ENCODE measurements around the gene S100A2. TPM values are rescaled to one million over a fixed set of nuclear protein-coding genes. Genes with fewer than 3 reads are reported as not detected.

The S100A2 gene
- total RNA-seq, 1 experiment from 2014 or later: 4.5 TPM

DNA sequence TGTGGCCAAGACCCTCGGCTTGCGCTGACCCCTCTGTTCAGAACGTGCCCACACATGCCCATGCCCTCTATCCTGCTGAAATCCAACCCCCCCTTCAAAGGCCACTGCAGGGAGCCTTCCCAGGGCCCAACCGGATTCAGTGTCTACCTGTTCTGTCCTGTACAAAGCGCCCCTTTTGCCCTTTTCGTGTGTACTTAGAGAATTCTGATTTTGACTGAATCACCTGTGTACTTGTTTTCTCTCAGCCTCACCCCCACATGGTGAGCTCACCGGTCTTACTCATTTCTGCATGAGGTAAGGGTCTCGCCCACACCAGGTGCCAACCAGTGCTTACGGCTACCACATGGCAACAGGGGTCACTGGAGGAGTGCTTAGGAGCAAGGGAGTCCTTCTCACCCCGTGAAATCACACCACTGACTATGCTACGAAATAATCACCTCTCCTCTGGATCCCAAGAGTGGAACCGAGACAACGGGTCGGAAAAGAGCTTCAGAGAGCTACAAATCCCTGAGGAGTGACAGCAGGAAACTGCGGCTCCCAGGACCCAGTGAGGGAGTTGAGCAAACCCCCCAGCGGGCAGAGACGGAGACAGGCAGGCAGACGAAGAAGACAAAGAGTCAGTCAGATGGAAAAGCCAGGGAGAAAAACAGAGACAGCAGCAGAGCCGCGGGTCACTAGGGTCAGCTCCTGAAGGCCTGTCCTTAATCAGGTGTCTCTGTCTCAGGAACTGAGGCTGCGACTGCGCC is 2.1 kb upstream of the S100A2 start:
- peaks cover 30% of the 10 kb centered on the region for H3K4me1 ChIP-seq (ENCODE audit: insufficient read depth, low read length, poor library complexity, severe bottlenecking)
- intact Hi-C loops (cut with micrococcal nuclease; ENCODE audit: unreplicated experiment): loop anchor here (1.0 to 2.0 kb wide), 2 partner anchors 34 to 57 kb away; no protein-coding TSS in a partner anchor
- TF ChIP-seq EZH2 (IDR thresholded peaks at IDR 0.05; ENCODE audit: borderline replicate concordance, low read depth, low read length, poor library complexity, severe bottlenecking) (no peak), CTCF (conservative IDR thresholded peaks at IDR 0.05; ENCODE audit: low read depth, low read length) (no peak)
- H3K4me3 ChIP-seq (ENCODE audit: low read depth, low read length, poor library complexity, severe bottlenecking): no peak overlapping the region
- H3K27ac ChIP-seq (ENCODE audit: low read depth, low read length, poor library complexity, severe bottlenecking): peak overlapping the region; percentile 11
- H3K9me3 ChIP-seq (ENCODE audit: low read depth, low read length, poor library complexity, severe bottlenecking): no peaks in the 10 kb centered on the region
- H3K27me3 ChIP-seq (replicated peaks; ENCODE audit: insufficient read depth, low read depth, low read length, poor library complexity): no peaks in the 10 kb centered on the region
- H3K36me3 ChIP-seq (ENCODE audit: insufficient read depth, low read length, poor library complexity, severe bottlenecking): no peaks in the 10 kb centered on the region
- DNase-seq (ENCODE audit: low spot score): peak; percentile 41
- ChIA-PET POLR2A (ENCODE audit: low non-redundant PET) (interaction anchor here (0.6 kb wide), 1 partner anchor 765 kb away, joined by 7 read pairs; no protein-coding TSS in a partner anchor), CTCF (interaction anchor here (0.7 to 1.7 kb wide), 8 partner anchors 23 to 410 kb away, joined by 3 to 14 read pairs (median 4); partner anchors contain the start of gene S100A6)
- BruUV-seq (replicated peaks): TSS peak; percentile 48

- ChIA-PET POLR2A (ENCODE audit: low non-redundant PET) (no interaction called here), CTCF (interaction anchor here (1.0 to 1.1 kb wide), 2 partner anchors 33 to 56 kb away, joined by 5 read pairs; no protein-coding TSS in a partner anchor)
- peak; percentile 94 for DNase-seq (ENCODE audit: low spot score)
- TF ChIP-seq CTCF (conservative IDR thresholded peaks at IDR 0.05; ENCODE audit: low read depth, low read length) (no peak), EZH2 (IDR thresholded peaks at IDR 0.05; ENCODE audit: borderline replicate concordance, low read depth, low read length, poor library complexity, severe bottlenecking) (no peak)
- Histone ChIP-seq H3K9me3 (ENCODE audit: low read depth, low read length, poor library complexity, severe bottlenecking) (no peaks in the 10 kb centered on the region), H3K4me3 (ENCODE audit: low read depth, low read length, poor library complexity, severe bottlenecking) (no peak overlapping the region), H3K36me3 (ENCODE audit: insufficient read depth, low read length, poor library complexity, severe bottlenecking) (no peaks in the 10 kb centered on the region), H3K4me1 (ENCODE audit: insufficient read depth, low read length, poor library complexity, severe bottlenecking) (peaks cover 30% of the 10 kb centered on the region), H3K27me3 (replicated peaks; ENCODE audit: insufficient read depth, low read depth, low read length, poor library complexity) (no peaks in the 10 kb centered on the region), H3K27ac (ENCODE audit: low read depth, low read length, poor library complexity, severe bottlenecking) (peak overlapping the region; percentile 60)
- intact Hi-C loops (cut with micrococcal nuclease; ENCODE audit: unreplicated experiment): no loop called here
- TSS peak; percentile 75 for BruUV-seq (replicated peaks)
Observed at GRCh38 chr1:153566414-153567371, 1.0 kb upstream of the S100A2 start.

GRCh38 chr1:153563991-153564390 is 1.7 kb downstream of the S100A2 start:
- H3K36me3 ChIP-seq (ENCODE audit: insufficient read depth, low read length, poor library complexity, severe bottlenecking): no peaks in the 10 kb centered on the region
- no peaks in the 10 kb centered on the region for H3K9me3 ChIP-seq (ENCODE audit: low read depth, low read length, poor library complexity, severe bottlenecking)
- DNase-seq (ENCODE audit: low spot score): no peak
- TF ChIP-seq CTCF (conservative IDR thresholded peaks at IDR 0.05; ENCODE audit: low read depth, low read length): no peak
- no peak for TF ChIP-seq EZH2 (IDR thresholded peaks at IDR 0.05; ENCODE audit: borderline replicate concordance, low read depth, low read length, poor library complexity, severe bottlenecking)
- H3K27me3 ChIP-seq (replicated peaks; ENCODE audit: insufficient read depth, low read depth, low read length, poor library complexity): no peaks in the 10 kb centered on the region
- no TSS peak for BruUV-seq (replicated peaks)
- intact Hi-C loops (cut with micrococcal nuclease; ENCODE audit: unreplicated experiment): no loop called here
- CTCF ChIA-PET: no interaction called here
- peak overlapping the region; percentile 33 for H3K27ac ChIP-seq (ENCODE audit: low read depth, low read length, poor library complexity, severe bottlenecking)
- POLR2A ChIA-PET (ENCODE audit: low non-redundant PET): no interaction called here
- peaks cover 30% of the 10 kb centered on the region for H3K4me1 ChIP-seq (ENCODE audit: insufficient read depth, low read length, poor library complexity, severe bottlenecking)
- H3K4me3 ChIP-seq (ENCODE audit: low read depth, low read length, poor library complexity, severe bottlenecking): no peak overlapping the region

Measured in A673 (cell line).